Mesenchymal stem cell (in vitro differentiated cells and primary cell): Measurements from ENCODE around the gene CD74.

ENCODE experiments used
- DNase-seq: peaks from one replicate; pipeline ENCODE4 v3.0.0-alpha.2; 2013
- H2AFZ ChIP-seq: one replicate; pipeline ENCODE4 v1.6.1; 2013; ENCODE audit warnings: low read depth, mild to moderate bottlenecking, control low read depth, inconsistent platforms, low read length, moderate library complexity
- H2AK5ac ChIP-seq: 2 replicates; pipeline ENCODE4 v1.6.1; 2013; ENCODE audit warnings: low read length, moderate library complexity, mild to moderate bottlenecking, inconsistent platforms; ENCODE audit not compliant: severe bottlenecking
- H2BK120ac ChIP-seq: one replicate; pipeline ENCODE4 v1.6.1; 2013; ENCODE audit warnings: low read depth, mild to moderate bottlenecking, inconsistent platforms, low read length, moderate library complexity
- H2BK12ac ChIP-seq, 2 experiments: one replicate each; pipeline ENCODE4 v1.6.1; 2013; ENCODE audit warnings: inconsistent platforms in 2 of 2, low read length in 2 of 2, mild to moderate bottlenecking in 2 of 2, moderate library complexity in 2 of 2, control low read depth in 1 of 2
- H2BK15ac ChIP-seq: one replicate; pipeline ENCODE4 v1.6.1; 2013; ENCODE audit warnings: mild to moderate bottlenecking, low read depth, inconsistent platforms; ENCODE audit not compliant: poor library complexity, severe bottlenecking
- H2BK5ac ChIP-seq: 2 replicates; pipeline ENCODE4 v1.6.1; 2013; ENCODE audit warnings: low read depth, mild to moderate bottlenecking, low read length, control low read depth, inconsistent platforms; ENCODE audit not compliant: poor library complexity, severe bottlenecking
- H3K14ac ChIP-seq, 2 experiments: one replicate each; pipeline ENCODE4 v1.6.1; 2013; ENCODE audit warnings: inconsistent platforms in 2 of 2, low read length in 2 of 2, control low read depth in 1 of 2, mild to moderate bottlenecking in 1 of 2, moderate library complexity in 1 of 2
- H3K18ac ChIP-seq, 2 experiments: one replicate each; pipeline ENCODE4 v1.6.1; 2013; ENCODE audit warnings: inconsistent platforms in 2 of 2, low read length in 2 of 2, control low read depth in 1 of 2, low read depth in 1 of 2, mild to moderate bottlenecking in 1 of 2
- H3K23ac ChIP-seq, 2 experiments: one replicate each; pipeline ENCODE4 v1.6.1; 2013; ENCODE audit warnings: inconsistent platforms in 2 of 2, low read length in 2 of 2, mild to moderate bottlenecking in 2 of 2, moderate library complexity in 2 of 2, control low read depth in 1 of 2
- H3K27ac ChIP-seq: 2 replicates; pipeline ENCODE4 v1.5.1; 2013; ENCODE audit warnings: mild to moderate bottlenecking, moderate library complexity, low read length, control low read depth, inconsistent platforms; ENCODE audit not compliant: poor library complexity, severe bottlenecking
- H3K27me3 ChIP-seq, 2 experiments: 2 replicates each; pipeline versions ENCODE4 v1.6.1 to v1.7.0; 2013; ENCODE audit warnings: low read length in 2 of 2, mild to moderate bottlenecking in 2 of 2, moderate library complexity in 2 of 2, control low read depth in 1 of 2, inconsistent platforms in 1 of 2; ENCODE audit not compliant: control insufficient read depth in 1 of 2, insufficient read depth in 1 of 2
- H3K36me3 ChIP-seq, 2 experiments: 2 replicates each; pipeline versions ENCODE4 v1.6.1 to v1.7.0; 2013; ENCODE audit warnings: low read length in 2 of 2, control low read depth in 1 of 2, inconsistent platforms in 1 of 2, low read depth in 1 of 2, mild to moderate bottlenecking in 1 of 2; ENCODE audit not compliant: insufficient read depth in 2 of 2, control insufficient read depth in 1 of 2
- H3K4ac ChIP-seq, 2 experiments: one replicate each; pipeline ENCODE4 v1.6.1; 2013; ENCODE audit warnings: inconsistent platforms in 2 of 2, low read length in 2 of 2, mild to moderate bottlenecking in 2 of 2, moderate library complexity in 2 of 2, control low read depth in 1 of 2, low read depth in 1 of 2
- H3K4me1 ChIP-seq: 2 replicates; pipeline ENCODE4 v1.6.1; 2013; ENCODE audit warnings: low read depth, low read length, control low read depth; ENCODE audit not compliant: control insufficient read depth, insufficient read depth
- H3K4me2 ChIP-seq: 2 replicates; pipeline ENCODE4 v1.6.1; 2013; ENCODE audit warnings: low read length, mild to moderate bottlenecking, inconsistent platforms; ENCODE audit not compliant: poor library complexity, severe bottlenecking
- H3K4me3 ChIP-seq, 2 experiments: 2 replicates each; pipeline versions ENCODE4 v1.5.1 to v1.7.0; 2013; ENCODE audit warnings: low read length in 2 of 2, mild to moderate bottlenecking in 2 of 2, control low read depth in 1 of 2, low read depth in 1 of 2; ENCODE audit not compliant: insufficient read depth in 1 of 2
- H3K79me1 ChIP-seq: replicated peaks from 2 replicates; pipeline ENCODE4 v1.6.1; 2013; ENCODE audit warnings: mild to moderate bottlenecking, control low read depth, low read length, inconsistent platforms; ENCODE audit not compliant: poor library complexity, severe bottlenecking
- H3K9ac ChIP-seq: 2 replicates; pipeline ENCODE4 v1.7.0; 2013; ENCODE audit warnings: mild to moderate bottlenecking, low read length, moderate library complexity
- H3K9me3 ChIP-seq: 2 replicates; pipeline ENCODE4 v1.7.0; 2013; ENCODE audit warnings: mild to moderate bottlenecking, low read length; ENCODE audit not compliant: control insufficient read depth
- H4K8ac ChIP-seq: one replicate; pipeline ENCODE4 v1.6.1; 2013; ENCODE audit warnings: inconsistent platforms, mild to moderate bottlenecking, low read length, moderate library complexity
- H4K91ac ChIP-seq: one replicate; pipeline ENCODE4 v1.6.1; 2013; ENCODE audit warnings: mild to moderate bottlenecking, low read length, inconsistent platforms
- WGBS: methylation state at CpG from one replicate; pipeline ENCODE4 v1.1.7; 2013; ENCODE audit warnings: mixed read lengths; 5-methylcytosine and 5-hydroxymethylcytosine counted together

CD74 gene

DNA sequence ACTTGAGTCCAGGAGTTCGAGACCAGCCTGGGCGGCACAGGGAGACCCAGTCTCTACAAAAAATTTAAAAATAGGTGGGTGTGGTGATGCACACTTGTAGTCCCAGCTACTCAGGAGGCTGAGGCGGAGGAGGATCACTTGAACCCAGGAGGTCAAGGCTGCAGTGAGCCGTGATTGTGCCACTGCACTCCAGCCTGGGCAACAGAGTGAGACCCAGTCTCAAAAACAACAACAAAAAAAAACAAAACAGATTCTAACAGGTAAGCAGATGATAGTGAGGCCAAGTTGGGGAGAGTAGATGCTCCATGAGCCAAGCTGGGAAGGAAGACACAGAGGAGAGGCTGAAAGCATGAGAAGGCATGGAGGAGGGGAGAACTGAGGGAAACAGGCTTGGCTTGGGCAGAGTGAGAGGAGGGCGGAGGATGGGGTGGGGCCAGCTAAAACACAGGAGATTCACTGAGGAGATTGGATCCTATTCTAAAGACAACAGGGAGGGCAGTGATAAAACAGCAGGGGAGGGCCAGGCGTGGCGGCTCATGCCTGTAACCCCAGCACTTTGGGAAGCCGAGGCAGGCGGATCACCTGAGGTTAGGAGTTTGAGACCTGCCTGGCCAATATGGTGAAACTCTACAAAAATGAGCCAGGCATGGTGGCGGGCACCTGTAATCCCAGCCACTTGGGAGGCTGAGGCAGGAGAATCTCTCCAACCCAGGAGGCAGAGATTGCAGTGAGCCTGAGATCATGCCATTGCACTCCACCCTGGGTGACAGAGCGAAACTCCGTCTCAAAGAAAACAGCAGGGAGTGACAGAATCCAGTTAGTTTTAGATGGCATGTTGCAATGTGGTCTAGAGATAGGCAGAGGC lies 28.5 kb upstream of the CD74 start:
- H3K14ac ChIP-seq: no peak overlapping the region
- H4K8ac ChIP-seq: no peak overlapping the region
- no peak overlapping the region for H2AFZ ChIP-seq
- H2BK120ac ChIP-seq: no peak overlapping the region
- H3K4ac ChIP-seq: no peak overlapping the region
- H2AK5ac ChIP-seq: no peak overlapping the region
- no peak overlapping the region for H3K23ac ChIP-seq
- no peaks in the 10 kb centered on the region for H3K9me3 ChIP-seq
- no peak overlapping the region for H3K4me3 ChIP-seq
- H3K27me3 ChIP-seq: no peaks in the 10 kb centered on the region
- peaks cover 3% of the 10 kb centered on the region for H3K79me1 ChIP-seq
- H2BK5ac ChIP-seq: no peak overlapping the region
- no peak overlapping the region for H4K91ac ChIP-seq
- no peak for DNase-seq
- no peak overlapping the region for H3K9ac ChIP-seq
- H3K4me1 ChIP-seq: peaks cover 4% of the 10 kb centered on the region
- H2BK15ac ChIP-seq: peak overlapping the region; percentile 36
- no peak overlapping the region for H3K4me2 ChIP-seq
- no peak overlapping the region for H2BK12ac ChIP-seq
- H3K18ac ChIP-seq: no peak overlapping the region
- H3K36me3 ChIP-seq: peaks cover 45 to 46% of the 10 kb centered on the region in 2 experiments
- no peak overlapping the region for H3K27ac ChIP-seq
- 85% methylated on average over 11 of the region's 12 CpGs for WGBS

DNA sequence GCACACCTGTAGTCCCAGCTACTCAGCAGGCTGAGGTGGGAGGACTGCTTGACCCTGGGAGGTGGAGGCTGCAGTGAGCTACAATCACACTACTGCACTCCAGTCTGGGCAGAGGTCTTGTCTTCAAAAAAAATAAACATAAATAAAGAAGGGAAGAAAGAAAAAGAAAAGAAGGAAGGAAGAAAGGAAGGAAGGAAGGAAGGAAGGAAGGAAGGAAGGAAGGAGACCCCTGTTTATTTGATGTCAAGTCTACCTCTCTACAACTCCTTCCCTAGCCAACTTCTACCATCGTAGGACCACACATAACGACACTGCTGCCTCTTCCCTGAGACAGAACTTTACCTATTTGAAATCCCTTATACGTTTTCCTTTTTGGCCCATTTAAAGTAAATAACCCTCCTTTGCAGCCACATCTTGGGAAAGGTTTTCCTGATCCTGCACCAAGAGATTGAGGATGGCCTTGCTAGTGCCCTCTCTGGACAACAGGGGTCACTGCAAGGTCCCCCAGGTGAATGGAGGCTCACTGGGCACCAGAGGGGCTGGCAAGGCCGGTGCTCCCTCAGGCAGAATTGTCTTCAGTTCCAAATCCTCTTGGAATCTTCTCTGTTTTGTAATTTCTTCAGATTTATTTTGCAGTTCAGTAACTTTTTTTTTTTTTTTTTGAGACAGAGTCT lies 26.3 kb upstream of the CD74 start:
- Histone ChIP-seq H3K9ac (no peak overlapping the region), H2BK5ac (no peak overlapping the region), H3K4me3 (no peak overlapping the region), H3K4me1 (peaks cover 4% of the 10 kb centered on the region), H4K8ac (no peak overlapping the region), H2BK12ac (no peak overlapping the region), H3K27me3 (no peaks in the 10 kb centered on the region), H3K36me3 (peaks cover 23 to 25% of the 10 kb centered on the region in 2 experiments), H2BK120ac (no peak overlapping the region), H3K4me2 (no peak overlapping the region), H2AFZ (no peak overlapping the region), H3K4ac (no peak overlapping the region), H3K14ac (no peak overlapping the region), H3K18ac (no peak overlapping the region), H2AK5ac (no peak overlapping the region), H3K23ac (no peak overlapping the region), H2BK15ac (no peak overlapping the region), H4K91ac (no peak overlapping the region), H3K9me3 (no peaks in the 10 kb centered on the region), H3K79me1 (no peaks in the 10 kb centered on the region), H3K27ac (no peak overlapping the region)
- peak; percentile 36 for DNase-seq
- WGBS: 45% methylated on average over 4 of the region's 4 CpGs

DNA sequence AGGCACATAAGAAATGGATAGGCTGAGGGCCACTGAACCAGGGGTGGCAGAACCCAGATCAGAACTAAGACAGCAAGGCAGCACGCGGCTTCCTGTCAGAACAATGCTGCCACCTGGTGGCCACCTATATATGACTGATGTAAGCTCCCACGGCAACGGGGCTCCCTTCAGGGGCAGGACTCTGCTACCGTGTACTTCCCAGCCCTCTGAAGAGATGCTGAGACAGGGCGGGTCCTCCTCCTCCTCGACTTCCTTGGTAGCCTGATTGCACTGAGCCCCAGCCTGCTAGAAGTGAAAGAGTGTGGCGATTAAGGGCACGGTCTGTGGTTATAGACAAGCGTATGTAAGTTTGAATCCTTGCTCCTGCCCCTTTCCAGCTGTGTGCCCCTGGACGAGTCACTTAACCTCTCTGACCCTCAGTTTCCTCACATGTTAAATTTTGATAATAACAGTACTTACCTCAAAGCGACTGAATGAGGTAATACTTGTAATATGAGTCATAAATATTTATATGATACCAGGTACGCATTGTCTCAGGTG lies 23.5 kb upstream of the CD74 start:
- Histone ChIP-seq H4K91ac (no peak overlapping the region), H2BK15ac (no peak overlapping the region), H3K4me2 (no peak overlapping the region), H3K4ac (no peak overlapping the region), H4K8ac (no peak overlapping the region), H3K9me3 (no peaks in the 10 kb centered on the region), H3K4me3 (no peak overlapping the region), H2AFZ (no peak overlapping the region), H3K27ac (no peak overlapping the region), H3K14ac (no peak overlapping the region), H3K18ac (no peak overlapping the region), H2BK5ac (no peak overlapping the region), H3K9ac (peak overlapping the region; percentile 50), H3K79me1 (no peaks in the 10 kb centered on the region), H2BK12ac (no peak overlapping the region), H3K27me3 (no peaks in the 10 kb centered on the region), H3K4me1 (peaks cover 2% of the 10 kb centered on the region), H2BK120ac (no peak overlapping the region), H3K36me3 (peaks cover 0 to 8% of the 10 kb centered on the region in 2 experiments), H2AK5ac (no peak overlapping the region), H3K23ac (no peak overlapping the region)
- peak; percentile 85 for DNase-seq
- WGBS: 29% methylated on average over 9 of the region's 13 CpGs

- H3K36me3 ChIP-seq: no peaks in the 10 kb centered on the region
- H4K8ac ChIP-seq: no peak overlapping the region
- H3K27ac ChIP-seq: no peak overlapping the region
- H2BK15ac ChIP-seq: no peak overlapping the region
- peak overlapping the region; percentile 40 for H3K9ac ChIP-seq
- no peak overlapping the region for H2AK5ac ChIP-seq
- H3K27me3 ChIP-seq: no peaks in the 10 kb centered on the region
- no peak overlapping the region for H3K4ac ChIP-seq
- H3K23ac ChIP-seq: no peak overlapping the region
- H2BK12ac ChIP-seq: no peak overlapping the region
- H3K4me3 ChIP-seq: no peak overlapping the region
- no peaks in the 10 kb centered on the region for H3K9me3 ChIP-seq
- H2BK5ac ChIP-seq: no peak overlapping the region
- 28% methylated on average over 6 of the region's 6 CpGs for WGBS
- H2BK120ac ChIP-seq: no peak overlapping the region
- H3K14ac ChIP-seq: no peak overlapping the region
- no peak overlapping the region for H3K18ac ChIP-seq
- DNase-seq: peak; percentile 83
- H4K91ac ChIP-seq: no peak overlapping the region
- H3K4me1 ChIP-seq: peaks cover 2% of the 10 kb centered on the region
- H3K4me2 ChIP-seq: no peak overlapping the region
- no peak overlapping the region for H2AFZ ChIP-seq
- H3K79me1 ChIP-seq: no peaks in the 10 kb centered on the region
These were observed 21.8 kb upstream of the CD74 start for GRCh38 chr5:150434464-150434863.
